Umbilical cord (tissue), 2 donors: ENCODE measurements around the gene DCP2. TPM values are rescaled to one million over a fixed set of nuclear protein-coding genes. Genes with fewer than 3 reads are reported as not detected.
A peak's percentile ranks its signal among the peaks of the same experiment; 100 is the strongest.

Experiments
- DNase-seq: peaks from one replicate; pipeline ENCODE4 v3.0.0-alpha.2; 2015; ENCODE audit warnings: low spot score
- total RNA-seq: library from RNA; depleted of rRNA; stranded (reverse); fragments of >200 nt; gene quantifications from one replicate; pipeline ENCODE4 v1.2.3, GENCODE V29; 2014; ENCODE audit warnings: low replicate concordance; ENCODE audit not compliant: insufficient read depth

Gene DCP2
- total RNA-seq, 1 donor from 2014 or later: 96.8 TPM

GRCh38 chr5:113044776-113045465 lies 68.3 kb downstream of the DCP2 start:
- peak; percentile 82 for DNase-seq

- DNase-seq: no peak
These were observed 70.6 kb downstream of the DCP2 start for GRCh38 chr5:113047234-113047633.

GRCh38 chr5:113047733-113048652 lies 71.4 kb downstream of the DCP2 start:
- peak; percentile 33 for DNase-seq

GRCh38 chr5:113048931-113049330 lies 72.3 kb downstream of the DCP2 start:
- no peak for DNase-seq

GRCh38 chr5:113050721-113051382 lies 74.3 kb downstream of the DCP2 start:
- peak; percentile 75 for DNase-seq

GRCh38 chr5:113052041-113052795 lies 75.6 kb downstream of the DCP2 start:
- DNase-seq: no peak

- DNase-seq: peak; percentile 48
These were observed 77.0 kb downstream of the DCP2 start for GRCh38 chr5:113053511-113053995.

- DNase-seq: no peak
These were observed 78.3 kb downstream of the DCP2 start for GRCh38 chr5:113054899-113055298.

- DNase-seq: no peak
These were observed 80.4 kb downstream of the DCP2 start for GRCh38 chr5:113056988-113057387.

- DNase-seq: no peak
These were observed 81.0 kb downstream of the DCP2 start for GRCh38 chr5:113057557-113057984.

- DNase-seq: no peak
These were observed 81.7 kb downstream of the DCP2 start for GRCh38 chr5:113058269-113058668.

- no peak for DNase-seq
These were observed 82.2 kb downstream of the DCP2 start for GRCh38 chr5:113058706-113059226.

- DNase-seq: no peak
These were observed 82.8 kb downstream of the DCP2 start for GRCh38 chr5:113059232-113060040.

- no peak for DNase-seq
These were observed 83.9 kb downstream of the DCP2 start for GRCh38 chr5:113060408-113061025.

GRCh38 chr5:113061846-113062780 lies 85.5 kb downstream of the DCP2 start:
- DNase-seq: no peak

- DNase-seq: no peak
These were observed 86.4 kb downstream of the DCP2 start for GRCh38 chr5:113062869-113063508.

- DNase-seq: no peak
These were observed 87.3 kb downstream of the DCP2 start for GRCh38 chr5:113063927-113064326.

- no peak for DNase-seq
These were observed 88.2 kb downstream of the DCP2 start for GRCh38 chr5:113064806-113065205.
